Measurements from ENCODE around the gene ACTR2. TPM values are rescaled to one million over a fixed set of nuclear protein-coding genes. Genes with fewer than 3 reads are reported as not detected.

Gene ACTR2
- total RNA-seq, 4 donors from 2014 or later = 56.9 to 123 (median 81.8) TPM

GRCh38 chr2:65287364-65287763 lies 59.7 kb downstream of the ACTR2 start:
- H3K27ac ChIP-seq = no peak overlapping the region
- H3K4me1 ChIP-seq = peaks cover 0 to 12% (median 1%) of the 10 kb centered on the region in 4 donors
- DNase-seq = no peak
- H3K27me3 ChIP-seq = no peaks in the 10 kb centered on the region
- in situ Hi-C loops (cut with MboI; ENCODE audit: low pct_ligation_motif_present in 1 of 4, low pct_unique_long_range_greater_than_20kb in 1 of 4, low sequenced_read_pairs in 3 of 4) (no loop called here), intact Hi-C loops (cut with DNase I; ENCODE audit: low total_unique reads) (no loop called here)
- H3K9me3 ChIP-seq = no peaks in the 10 kb centered on the region
- H3K36me3 ChIP-seq = no peaks in the 10 kb centered on the region
- H3K4me3 ChIP-seq = no peak overlapping the region
- 93 to 96% methylated on average over 4 of the region's 4 CpGs for WGBS, 2 donors (ENCODE audit: low coverage in 1 of 2)
- no peak for TF ChIP-seq POLR2AphosphoS5 (IDR thresholded peaks at IDR 0.05)
- TF ChIP-seq CTCF (IDR thresholded peaks at IDR 0.05) = no peak
- no peak for TF ChIP-seq POLR2A (IDR thresholded peaks at IDR 0.05)
- TF ChIP-seq EP300 (IDR thresholded peaks at IDR 0.05; ENCODE audit: low read depth) = no peak

- WGBS, 2 donors (ENCODE audit: low coverage in 1 of 2) = 73 to 93% methylated on average over 5 to 11 of the region's 11 CpGs
- no peaks in the 10 kb centered on the region for H3K9me3 ChIP-seq
- no peak overlapping the region for H3K27ac ChIP-seq
- in situ Hi-C loops (cut with MboI; ENCODE audit: low pct_ligation_motif_present in 1 of 4, low pct_unique_long_range_greater_than_20kb in 1 of 4, low sequenced_read_pairs in 3 of 4) (no loop called here), intact Hi-C loops (cut with DNase I; ENCODE audit: low total_unique reads) (no loop called here)
- TF ChIP-seq POLR2AphosphoS5 (IDR thresholded peaks at IDR 0.05) = no peak
- H3K4me1 ChIP-seq = peaks cover 0 to 16% (median 4%) of the 10 kb centered on the region in 4 donors
- H3K27me3 ChIP-seq = no peaks in the 10 kb centered on the region
- no peak for DNase-seq
- no peak overlapping the region for H3K4me3 ChIP-seq
- no peaks in the 10 kb centered on the region for H3K36me3 ChIP-seq
Observed at GRCh38 chr2:65291216-65292105, 63.8 kb downstream of the ACTR2 start.

GRCh38 chr2:65292106-65292400 lies 64.4 kb downstream of the ACTR2 start:
- H3K27ac ChIP-seq = no peak overlapping the region
- WGBS, 2 donors (ENCODE audit: low coverage in 1 of 2) = 42 to 73% methylated on average over 2 to 3 of the region's 3 CpGs
- in situ Hi-C loops (cut with MboI; ENCODE audit: low pct_ligation_motif_present in 1 of 4, low pct_unique_long_range_greater_than_20kb in 1 of 4, low sequenced_read_pairs in 3 of 4) = no loop called here
- peaks cover 0 to 16% (median 4%) of the 10 kb centered on the region in 4 donors for H3K4me1 ChIP-seq
- H3K4me3 ChIP-seq = no peak overlapping the region
- DNase-seq = peak; percentile 61
- no peaks in the 10 kb centered on the region for H3K9me3 ChIP-seq
- intact Hi-C loops (cut with DNase I; ENCODE audit: low total_unique reads) = no loop called here
- TF ChIP-seq CTCF (IDR thresholded peaks at IDR 0.05) (no peak), POLR2A (IDR thresholded peaks at IDR 0.05) (no peak), POLR2AphosphoS5 (IDR thresholded peaks at IDR 0.05) (no peak), EP300 (IDR thresholded peaks at IDR 0.05; ENCODE audit: low read depth) (no peak)
- no peaks in the 10 kb centered on the region for H3K36me3 ChIP-seq
- no peaks in the 10 kb centered on the region for H3K27me3 ChIP-seq

GRCh38 chr2:65292461-65293011 lies 64.9 kb downstream of the ACTR2 start:
- Histone ChIP-seq H3K4me1 (peaks cover 0 to 16% (median 4%) of the 10 kb centered on the region in 4 donors), H3K4me3 (no peak overlapping the region), H3K36me3 (no peaks in the 10 kb centered on the region), H3K27ac (no peak overlapping the region), H3K27me3 (no peaks in the 10 kb centered on the region), H3K9me3 (no peaks in the 10 kb centered on the region)
- TF ChIP-seq CTCF (IDR thresholded peaks at IDR 0.05) (no peak), EP300 (IDR thresholded peaks at IDR 0.05; ENCODE audit: low read depth) (no peak), POLR2A (IDR thresholded peaks at IDR 0.05) (no peak), POLR2AphosphoS5 (IDR thresholded peaks at IDR 0.05) (no peak)
- in situ Hi-C loops (cut with MboI; ENCODE audit: low pct_ligation_motif_present in 1 of 4, low pct_unique_long_range_greater_than_20kb in 1 of 4, low sequenced_read_pairs in 3 of 4) = no loop called here
- WGBS, 2 donors (ENCODE audit: low coverage in 1 of 2) = 20 to 55% methylated on average over 1 to 19 of the region's 21 CpGs
- DNase-seq = no peak
- intact Hi-C loops (cut with DNase I; ENCODE audit: low total_unique reads) = no loop called here
